ENCODE data around the gene BEX1. TPM values are rescaled to one million over a fixed set of nuclear protein-coding genes. Genes with fewer than 3 reads are reported as not detected.
"Not testable (repeated sequence)": the region's sequence is repeated elsewhere in the genome, so short reads cannot be mapped to it uniquely, and the experiment has no call there.

BEX1 gene
- polyA plus RNA-seq (ENCODE audit: insufficient read length in 12 of 12) = 10 to 100 TPM in 1 of 12 donors, 1 to 10 TPM in 8, under 1 TPM in 2, not detected in 1; 0.21 to 19.2 (median 2.0) TPM
- long read RNA-seq, donor 1, transcript BEX1-201 (3 exons, 864 nt) = major isoform, 49 of 178 reads
- long read RNA-seq, donor 1, partial matches to known transcripts = 123 of 178 reads
- long read RNA-seq, donor 1, other reads (novel, unspliced or antisense) = 6 of 178 reads
- long read RNA-seq, donor 2 = 0 reads
- long read RNA-seq, donor 3 = 0 reads
- long read RNA-seq, donor 4 = 0 reads
- long read RNA-seq, donor 5 = 0 reads
- long read RNA-seq, donor 6 = 0 reads
- long read RNA-seq, donor 7 = 0 reads
- long read RNA-seq, donor 8 = 0 reads
- long read RNA-seq, donor 9 = 0 reads
- long read RNA-seq, donor 10 = 0 reads
- long read RNA-seq, donor 11, partial matches to known transcripts = 0 of 1 reads
- long read RNA-seq, donor 11, other reads (novel, unspliced or antisense) = 0 of 1 reads

GRCh38 chrX:103063918-103064434 is at the start of gene BEX1:
Gene BEX1 (minus strand): TSS chrX:103064171. CDS start chrX:103063274, 897 bp downstream.
- DNase-seq = no peak

GRCh38 chrX:103109497-103109896 is 45.5 kb upstream of the BEX1 start:
- DNase-seq = not testable (repeated sequence)

GRCh38 chrX:103107836-103108235 is 43.9 kb upstream of the BEX1 start:
- no peak for DNase-seq

- not testable (repeated sequence) for DNase-seq
These were observed 43.3 kb upstream of the BEX1 start for GRCh38 chrX:103107227-103107737.

- DNase-seq = not testable (repeated sequence)
These were observed 40.4 kb upstream of the BEX1 start for GRCh38 chrX:103104370-103104769.

GRCh38 chrX:103103866-103104265 is 39.9 kb upstream of the BEX1 start:
- DNase-seq = not testable (repeated sequence)

GRCh38 chrX:103101299-103102042 is 37.5 kb upstream of the BEX1 start:
- no peak for DNase-seq

GRCh38 chrX:103100484-103100883 is 36.5 kb upstream of the BEX1 start:
- DNase-seq = no peak

GRCh38 chrX:103099691-103100090 is 35.7 kb upstream of the BEX1 start:
- no peak for DNase-seq

- no peak for DNase-seq
These were observed 34.5 kb upstream of the BEX1 start for GRCh38 chrX:103098488-103098887.

GRCh38 chrX:103092942-103093341 is 29.0 kb upstream of the BEX1 start, which contains the start of gene NXF3:
Gene NXF3 (minus strand): TSS chrX:103093143. CDS start chrX:103093023, 120 bp downstream.
- DNase-seq = no peak

- DNase-seq = no peak
These were observed 17.1 kb upstream of the BEX1 start for GRCh38 chrX:103081051-103081450.

- DNase-seq = no peak
These were observed 9.5 kb upstream of the BEX1 start for GRCh38 chrX:103073467-103073866.

- DNase-seq = no peak
These were observed 2.6 kb upstream of the BEX1 start for GRCh38 chrX:103066606-103067005.

GRCh38 chrX:103063191-103063845 is 653 bp downstream of the BEX1 start:
- DNase-seq = peak; percentile 9

GRCh38 chrX:103061486-103061885 is 2.5 kb downstream of the BEX1 start:
- no peak for DNase-seq

- no peak for DNase-seq
These were observed 7.1 kb downstream of the BEX1 start for GRCh38 chrX:103056902-103057301.

- DNase-seq = no peak
These were observed 11.3 kb downstream of the BEX1 start for GRCh38 chrX:103052625-103053024.

- no peak for DNase-seq
These were observed 12.6 kb downstream of the BEX1 start for GRCh38 chrX:103051260-103051789.

- DNase-seq = not testable (repeated sequence)
These were observed 30.6 kb downstream of the BEX1 start for GRCh38 chrX:103033371-103033770.

GRCh38 chrX:103017542-103017941 is 46.4 kb downstream of the BEX1 start:
- DNase-seq = no peak

Data from muscle of arm (tissue), 14 donors.